Upper lobe of right lung (tissue), 1 donor: ENCODE measurements around the gene TNIP2. TPM values are rescaled to one million over a fixed set of nuclear protein-coding genes. Genes with fewer than 3 reads are reported as not detected.

Experiments
- ATAC-seq: fragments of 200-7000 bp; cut with Tn5 transposase; one replicate; pipeline ENCODE4 v1.9.1; 2020; ENCODE audit warnings: mild to moderate bottlenecking, moderate library complexity
- DNase-seq: peaks from one replicate; pipeline ENCODE4 v3.0.0-alpha.2; 2020
- H3K27ac ChIP-seq: fragments of 200-600 bp; one replicate; pipeline ENCODE4 v1.8.0; 2022
- H3K27me3 ChIP-seq: fragments of 200-600 bp; one replicate; pipeline ENCODE4 v1.8.0; 2022; ENCODE audit warnings: mild to moderate bottlenecking
- H3K36me3 ChIP-seq: fragments of 200-600 bp; one replicate; pipeline ENCODE4 v1.8.0; 2022
- H3K4me1 ChIP-seq: fragments of 200-600 bp; one replicate; pipeline ENCODE4 v1.8.0; 2022
- H3K4me3 ChIP-seq: fragments of 200-600 bp; one replicate; pipeline ENCODE4 v1.8.0; 2022; ENCODE audit warnings: mild to moderate bottlenecking
- H3K9me3 ChIP-seq: fragments of 200-600 bp; one replicate; pipeline ENCODE4 v1.8.0; 2022
- intact Hi-C: fragments of 100-400 bp; cut with DNase I; formaldehyde crosslinking; loops from one replicate; pipeline ENCODE4 v1.11.0; 2022
- total RNA-seq: library from RNA; stranded (reverse); fragmentation: NEBNext Ultra II Directional; extraction: Animal tissue kit (Norgen Biotek cat#: 25700); gene quantifications from one replicate; pipeline ENCODE4 v1.2.1, GENCODE V29; 2021
- TF ChIP-seq, protein P1 (sequence below): fragments of 200-600 bp; IDR thresholded peaks from one replicate; pipeline ENCODE4 v1.8.0; 2022; ENCODE audit warnings: antibody characterized with exemption
- donor health status: DM: no; HTN: yes; CAD: no; lungs with severe emphysema.

Gene TNIP2
- total RNA-seq, 1 donor from 2014 or later = 43.4 TPM

DNA sequence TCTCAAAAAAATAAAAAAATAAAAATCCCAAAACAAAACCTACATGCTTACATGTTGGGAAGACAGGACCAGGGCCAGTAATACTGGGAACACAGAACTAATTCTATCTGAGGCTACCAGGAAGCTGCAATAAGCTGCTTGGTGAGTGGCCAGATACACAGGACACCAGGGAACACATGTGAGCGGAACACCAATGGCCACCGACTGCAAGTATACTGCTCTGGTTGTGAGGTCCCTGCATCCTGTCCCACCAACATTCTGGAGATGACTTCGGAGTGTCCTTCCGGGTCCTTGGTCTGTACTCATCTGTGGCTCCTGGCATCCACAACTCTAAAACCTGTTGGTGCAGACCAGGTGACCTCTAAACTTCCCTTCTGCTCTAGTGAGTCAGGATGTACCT is 2.7 kb downstream of the TNIP2 start:
- Histone ChIP-seq H3K4me1 (peaks cover 8% of the 10 kb centered on the region), H3K9me3 (no peaks in the 10 kb centered on the region), H3K36me3 (no peaks in the 10 kb centered on the region), H3K4me3 (no peak overlapping the region), H3K27me3 (no peaks in the 10 kb centered on the region), H3K27ac (no peak overlapping the region)
- no peak for ATAC-seq
- intact Hi-C loops = no loop called here
- no peak for DNase-seq
- TF ChIP-seq, protein P1, sequence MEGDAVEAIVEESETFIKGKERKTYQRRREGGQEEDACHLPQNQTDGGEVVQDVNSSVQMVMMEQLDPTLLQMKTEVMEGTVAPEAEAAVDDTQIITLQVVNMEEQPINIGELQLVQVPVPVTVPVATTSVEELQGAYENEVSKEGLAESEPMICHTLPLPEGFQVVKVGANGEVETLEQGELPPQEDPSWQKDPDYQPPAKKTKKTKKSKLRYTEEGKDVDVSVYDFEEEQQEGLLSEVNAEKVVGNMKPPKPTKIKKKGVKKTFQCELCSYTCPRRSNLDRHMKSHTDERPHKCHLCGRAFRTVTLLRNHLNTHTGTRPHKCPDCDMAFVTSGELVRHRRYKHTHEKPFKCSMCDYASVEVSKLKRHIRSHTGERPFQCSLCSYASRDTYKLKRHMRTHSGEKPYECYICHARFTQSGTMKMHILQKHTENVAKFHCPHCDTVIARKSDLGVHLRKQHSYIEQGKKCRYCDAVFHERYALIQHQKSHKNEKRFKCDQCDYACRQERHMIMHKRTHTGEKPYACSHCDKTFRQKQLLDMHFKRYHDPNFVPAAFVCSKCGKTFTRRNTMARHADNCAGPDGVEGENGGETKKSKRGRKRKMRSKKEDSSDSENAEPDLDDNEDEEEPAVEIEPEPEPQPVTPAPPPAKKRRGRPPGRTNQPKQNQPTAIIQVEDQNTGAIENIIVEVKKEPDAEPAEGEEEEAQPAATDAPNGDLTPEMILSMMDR = no peak

DNA sequence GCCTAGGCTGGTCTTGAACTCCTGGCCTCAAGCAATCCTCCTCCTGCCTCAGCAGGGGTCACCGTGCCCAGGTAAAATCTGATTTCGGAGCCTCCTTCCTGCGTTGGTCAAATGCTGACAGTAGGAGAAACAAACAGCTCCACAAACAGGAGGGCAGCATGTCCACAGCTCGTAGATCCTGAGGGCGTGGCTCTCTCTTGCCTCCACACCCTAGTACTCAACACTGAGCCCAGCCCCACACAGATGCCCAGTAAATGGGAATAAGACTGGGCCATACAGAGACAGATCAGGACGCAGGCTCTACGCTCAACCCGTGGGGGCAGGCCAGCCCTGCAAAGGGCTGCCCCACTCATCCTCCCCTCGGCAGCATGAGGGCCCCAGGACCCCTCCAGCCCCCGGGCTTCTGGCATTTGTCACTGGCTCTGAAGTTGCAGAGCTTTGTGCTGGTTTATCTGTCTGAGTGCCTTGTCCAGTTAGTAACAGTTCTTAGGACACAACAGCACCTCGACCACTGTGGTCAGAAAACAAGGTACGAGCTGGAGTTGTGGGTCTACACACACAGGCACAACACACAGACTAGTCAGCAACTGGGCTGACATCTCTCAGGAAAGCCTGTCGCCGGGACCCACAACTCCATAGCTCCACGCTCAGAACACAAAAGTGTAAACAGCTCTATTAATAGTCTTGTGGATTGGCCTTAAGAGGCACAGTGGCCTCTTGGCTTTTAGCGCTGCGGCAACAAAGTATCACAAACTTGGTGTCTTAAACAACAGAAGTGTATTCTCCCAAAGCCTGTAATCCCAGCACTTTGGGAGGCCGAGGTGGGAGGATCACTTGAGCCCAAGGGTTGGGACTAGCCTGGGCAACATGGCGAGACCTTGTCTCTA is 5.2 kb downstream of the TNIP2 start:
- H3K27me3 ChIP-seq = no peaks in the 10 kb centered on the region
- no peak overlapping the region for H3K4me3 ChIP-seq
- H3K27ac ChIP-seq = no peak overlapping the region
- H3K9me3 ChIP-seq = no peaks in the 10 kb centered on the region
- H3K36me3 ChIP-seq = peaks cover 17% of the 10 kb centered on the region
- H3K4me1 ChIP-seq = peaks cover 23% of the 10 kb centered on the region
- ATAC-seq (no peak), DNase-seq (no peak)
- intact Hi-C loops = no loop called here
- TF ChIP-seq, protein P1 = no peak

DNA sequence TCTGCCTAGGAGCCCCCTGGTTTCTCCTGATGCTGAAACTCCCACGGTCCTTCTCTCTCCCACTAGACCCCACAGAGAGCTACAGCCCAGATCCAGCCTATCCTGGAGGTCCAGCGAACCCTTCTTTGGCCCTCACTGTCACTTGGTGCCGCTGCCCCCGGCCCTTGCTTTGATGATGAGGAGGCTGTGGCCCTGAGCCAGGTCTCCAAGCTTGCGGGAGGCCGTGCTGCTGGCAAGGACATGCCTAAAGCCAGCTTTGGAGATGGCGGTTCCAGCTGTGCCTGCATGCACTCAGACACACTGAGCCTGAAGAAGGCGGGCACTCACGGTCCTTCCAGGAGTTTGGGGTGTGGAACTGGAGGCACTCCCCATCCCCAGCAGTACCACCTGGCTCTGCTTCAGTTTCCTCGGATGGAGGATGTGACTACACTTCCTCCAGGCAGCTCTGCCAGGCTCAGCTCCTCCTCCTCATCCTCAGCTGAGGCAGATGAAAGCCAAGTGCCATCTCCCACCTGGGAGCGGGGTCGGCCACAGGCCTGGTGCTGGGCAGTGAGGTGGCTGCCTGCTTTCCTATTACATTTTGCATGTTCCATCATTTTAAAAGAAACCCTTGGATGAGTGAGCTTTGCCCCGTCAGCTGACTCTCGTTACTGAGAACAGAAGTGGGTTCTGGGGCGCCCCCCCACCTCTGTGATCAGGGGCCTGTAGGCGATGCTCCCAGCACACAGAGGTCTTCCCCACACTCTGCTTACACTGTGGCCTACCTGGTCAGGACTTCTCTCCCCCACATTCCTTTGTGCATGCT is 9.0 kb downstream of the TNIP2 start:
- ATAC-seq (no peak), DNase-seq (no peak)
- TF ChIP-seq, protein P1 = no peak
- H3K36me3 ChIP-seq = peaks cover 55% of the 10 kb centered on the region
- intact Hi-C loops = no loop called here
- peak overlapping the region; percentile 14 for H3K27ac ChIP-seq
- peaks cover 19% of the 10 kb centered on the region for H3K4me1 ChIP-seq
- H3K4me3 ChIP-seq = no peak overlapping the region
- H3K9me3 ChIP-seq = no peaks in the 10 kb centered on the region
- no peaks in the 10 kb centered on the region for H3K27me3 ChIP-seq

DNA sequence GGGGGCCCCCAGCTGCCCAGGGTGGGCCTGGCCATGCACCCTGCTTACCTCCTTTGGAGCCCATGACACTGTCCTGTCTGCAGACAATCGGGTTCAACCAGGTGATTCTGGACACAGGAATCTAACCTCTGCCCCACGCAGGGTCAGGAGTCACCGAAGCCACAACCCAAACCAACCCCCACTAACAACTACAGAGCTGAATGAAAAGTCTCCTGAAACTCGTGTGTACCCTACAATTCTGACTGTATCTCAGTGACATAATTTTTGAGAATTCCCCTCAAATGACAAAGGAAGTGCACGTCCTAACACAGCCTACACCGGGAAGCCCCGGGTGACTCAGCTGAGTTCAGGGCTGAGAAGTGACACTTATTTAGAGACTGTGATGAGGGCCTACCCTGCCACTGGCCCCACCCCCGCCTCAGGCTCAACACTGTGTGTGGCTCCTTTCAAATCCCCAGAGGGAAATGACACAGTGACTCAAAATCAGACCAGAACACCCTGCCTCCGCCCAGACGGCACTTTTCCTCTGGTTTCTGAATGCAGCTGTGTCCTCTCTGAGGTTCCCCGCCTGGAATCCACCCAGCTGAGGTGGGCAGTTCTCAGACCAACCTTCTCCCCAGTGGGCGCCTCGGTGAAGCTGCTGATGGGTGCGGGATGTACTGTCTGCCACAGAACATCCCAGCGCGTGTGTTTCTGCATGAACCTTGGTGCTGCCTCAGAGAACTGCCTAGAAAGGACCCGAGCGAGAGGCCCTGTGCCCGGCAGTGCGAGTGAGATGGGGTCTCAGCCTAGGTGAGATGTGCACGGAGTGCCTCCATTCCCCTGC is 9.9 kb downstream of the TNIP2 start:
- H3K36me3 ChIP-seq = peaks cover 55% of the 10 kb centered on the region
- TF ChIP-seq, protein P1 = no peak
- H3K27ac ChIP-seq = peak overlapping the region; percentile 14
- H3K9me3 ChIP-seq = no peaks in the 10 kb centered on the region
- intact Hi-C loops = no loop called here
- no peaks in the 10 kb centered on the region for H3K27me3 ChIP-seq
- DNase-seq (no peak), ATAC-seq (peak; percentile 66)
- H3K4me3 ChIP-seq = no peak overlapping the region
- peaks cover 19% of the 10 kb centered on the region for H3K4me1 ChIP-seq

DNA sequence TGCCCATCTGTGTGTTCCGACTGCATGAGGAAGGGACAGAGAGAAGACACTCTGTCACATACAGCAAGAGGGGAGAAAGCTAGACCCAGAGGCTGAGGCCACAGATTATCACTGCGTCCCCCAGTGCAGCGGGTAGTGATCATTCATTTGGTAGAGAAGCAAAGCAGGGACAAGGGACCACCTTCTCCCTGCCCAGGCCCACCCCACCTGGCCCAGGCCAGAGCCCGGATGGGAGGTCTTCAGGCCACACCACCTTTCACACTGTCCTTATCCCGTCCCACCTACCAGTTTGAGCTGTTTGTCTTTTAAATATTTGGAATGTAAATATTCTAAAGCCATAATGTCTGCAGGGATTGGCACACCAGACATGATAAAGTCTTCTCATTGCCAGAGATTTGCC is 10.6 kb downstream of the TNIP2 start:
- Histone ChIP-seq H3K27me3 (no peaks in the 10 kb centered on the region), H3K27ac (no peak overlapping the region), H3K36me3 (peaks cover 55% of the 10 kb centered on the region), H3K4me3 (no peak overlapping the region), H3K9me3 (no peaks in the 10 kb centered on the region), H3K4me1 (peaks cover 19% of the 10 kb centered on the region)
- TF ChIP-seq, protein P1 = no peak
- DNase-seq = no peak
- no peak for ATAC-seq
- intact Hi-C loops = no loop called here
